SH-SY5Y (cell line): ENCODE results near the gene REX1BD.

Source experiments
- GATA2 ChIP-seq: IDR thresholded peaks from 2 replicates; pipeline ENCODE4 v1.6.1; 2011; ENCODE audit warnings: mild to moderate bottlenecking, low read depth, low read length
- GATA3 ChIP-seq: IDR thresholded peaks from 2 replicates; pipeline ENCODE4 v1.6.1; 2011; ENCODE audit warnings: low read depth, mild to moderate bottlenecking, low read length, moderate library complexity

Gene REX1BD

GRCh38 chr19:18637673-18638630 is 49.4 kb downstream of the REX1BD start:
- no peak for TF ChIP-seq GATA3
- TF ChIP-seq GATA2 = no peak

- no peak for TF ChIP-seq GATA2
- TF ChIP-seq GATA3 = no peak
Observed at GRCh38 chr19:18639706-18640243, 51.2 kb downstream of the REX1BD start.
